ENCODE data around the gene LRRC3C.

Gene LRRC3C

DNA sequence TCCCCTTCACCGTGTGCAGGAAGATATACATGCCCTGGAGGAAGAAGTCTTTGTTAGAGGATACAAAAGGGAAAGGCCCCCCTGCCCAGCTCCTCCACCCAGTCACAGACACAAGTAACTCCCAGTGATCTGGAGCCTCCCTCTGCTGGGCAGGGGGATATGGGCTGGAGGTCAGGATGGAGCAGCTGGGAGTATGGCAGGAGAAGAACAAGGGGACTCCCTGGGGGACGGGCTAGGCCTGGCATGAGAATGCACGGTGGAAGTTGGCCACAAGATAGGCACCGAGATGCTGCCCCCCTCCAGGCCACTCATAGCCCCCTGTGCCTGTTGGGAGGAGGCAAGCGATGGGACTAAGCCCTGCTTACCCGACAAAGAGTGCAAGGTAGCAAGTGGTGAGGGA, 4.3 kb upstream of the LRRC3C start (continued):
- TF ChIP-seq ZNF266 (tag by site-specific recombination; IDR thresholded peaks at IDR 0.05; ENCODE audit: low read depth) (no peak), ZNF521 (tag by site-specific recombination; IDR thresholded peaks at IDR 0.05) (no peak), ZNF394 (tag by site-specific recombination; IDR thresholded peaks at IDR 0.05; ENCODE audit: borderline replicate concordance) (no peak), ZNF670 (tag by site-specific recombination; IDR thresholded peaks at IDR 0.05; ENCODE audit: low read depth) (no peak), ZNF610 (tag by site-specific recombination; IDR thresholded peaks at IDR 0.05; ENCODE audit: borderline replicate concordance) (no peak)

DNA sequence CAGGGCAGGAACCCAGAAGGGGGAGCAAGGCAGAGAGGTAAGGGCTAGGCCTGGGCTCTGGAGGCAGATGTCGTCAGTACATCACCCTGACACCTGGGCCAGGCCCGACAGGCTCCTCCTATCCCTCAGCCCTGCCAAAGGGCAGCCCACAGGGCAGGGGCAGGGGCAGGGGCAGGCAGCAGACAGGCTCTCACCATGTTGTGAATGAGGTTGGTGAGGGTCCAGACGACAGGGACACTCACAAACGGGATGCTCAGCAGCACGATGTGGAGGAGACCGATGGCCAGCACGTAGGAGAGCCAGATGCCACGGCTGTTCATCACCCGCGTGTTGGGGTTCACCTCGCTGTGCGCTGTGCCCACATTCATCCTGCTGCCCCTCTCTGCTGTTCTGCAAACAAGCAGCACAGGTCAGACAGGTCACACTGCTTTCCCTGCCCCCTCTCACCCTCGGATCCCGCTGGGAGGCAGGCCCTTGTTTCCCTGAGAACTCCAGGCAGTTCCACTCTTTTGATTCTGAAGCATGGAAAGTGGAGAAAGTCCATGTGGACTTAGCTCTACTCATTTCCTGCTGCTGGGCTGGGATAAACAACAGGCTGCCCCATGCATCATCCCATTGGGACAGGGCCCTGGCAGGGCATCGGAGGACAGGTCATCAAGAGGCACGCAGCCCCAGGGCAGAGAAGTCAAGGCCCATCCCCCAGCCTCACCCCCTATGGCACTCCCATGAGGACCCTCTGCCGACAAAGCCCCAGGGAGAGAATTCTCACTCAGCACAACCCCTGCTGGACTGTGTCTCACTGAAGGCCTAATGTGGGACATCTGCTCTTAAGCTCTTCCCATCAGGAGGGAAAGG, 3.5 kb upstream of the LRRC3C start:
- Histone ChIP-seq H3K36me3 (ENCODE audit: control insufficient read depth in 2 of 2, insufficient read depth in 1 of 2, low read length in 2 of 2) (peaks cover 14 to 49% of the 10 kb centered on the region in 2 experiments; a peak in 2 of 3 replicates), H3K9me3 (ENCODE audit: control insufficient read depth, insufficient read depth, low read depth, low read length) (no peaks in the 10 kb centered on the region), H3K4me1 (ENCODE audit: control insufficient read depth, insufficient read depth, low read length) (peaks cover 16% of the 10 kb centered on the region), H3K27ac (ENCODE audit: extremely low read depth, low read depth, low read length) (no peak overlapping the region), H3K4me3 (ENCODE audit: low read depth, low read length) (no peak overlapping the region)
- no peak for TF ChIP-seq BCL11B (tag by site-specific recombination; IDR thresholded peaks at IDR 0.05; ENCODE audit: low read depth)
- TF ChIP-seq ZIC2 (tag by site-specific recombination; IDR thresholded peaks at IDR 0.05): peak; percentile 50; the same call in 1 of the 2 replicates
- TF ChIP-seq PRDM1 (tag by site-specific recombination; IDR thresholded peaks at IDR 0.05): peak; percentile 44; the same call in 1 of the 2 replicates
- POLR2A ChIA-PET: no interaction called here
- CTCF ChIA-PET: interaction anchor here (1.6 kb wide), 1 partner anchor 15 kb away, joined by 6 read pairs; no protein-coding TSS in a partner anchor

DNA sequence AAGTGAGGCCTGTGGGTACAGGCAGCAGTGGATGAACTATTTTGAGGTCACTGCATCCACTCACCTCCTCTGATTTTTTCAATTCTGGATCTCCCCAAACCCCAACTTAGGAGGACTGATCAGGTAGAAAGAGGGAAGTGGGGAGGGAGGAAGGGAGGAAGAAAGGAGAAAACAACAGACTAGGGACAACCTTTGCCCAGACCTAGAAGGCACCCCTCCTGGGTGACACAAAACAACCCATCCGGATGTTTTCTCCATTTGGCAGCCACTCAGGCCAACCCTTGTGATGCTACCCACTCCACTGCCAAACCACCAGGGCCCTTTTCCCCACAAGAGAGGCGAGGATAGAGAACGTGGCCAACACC, 2.9 kb upstream of the LRRC3C start:
- H3K36me3 ChIP-seq (ENCODE audit: control insufficient read depth in 2 of 2, insufficient read depth in 1 of 2, low read length in 2 of 2): peaks cover 14 to 45% of the 10 kb centered on the region in 2 experiments; a peak in 2 of 3 replicates
- H3K9me3 ChIP-seq (ENCODE audit: control insufficient read depth, insufficient read depth, low read depth, low read length): no peaks in the 10 kb centered on the region
- H3K4me1 ChIP-seq (ENCODE audit: control insufficient read depth, insufficient read depth, low read length): peaks cover 18% of the 10 kb centered on the region
- ChIA-PET POLR2A (interaction anchor here (1.6 kb wide), 1 partner anchor 185 kb away, joined by 4 read pairs; no protein-coding TSS in a partner anchor), CTCF (interaction anchor here (1.6 kb wide), 1 partner anchor 15 kb away, joined by 6 read pairs; no protein-coding TSS in a partner anchor)
- no peak overlapping the region for H3K4me3 ChIP-seq (ENCODE audit: low read depth, low read length)
- H3K27ac ChIP-seq (ENCODE audit: extremely low read depth, low read depth, low read length): no peak overlapping the region
- TF ChIP-seq TCF7L2 (IDR thresholded peaks at IDR 0.05; ENCODE audit: borderline replicate concordance, low read depth, low read length): no peak
- TF ChIP-seq ZBTB17 (tag by site-specific recombination; IDR thresholded peaks at IDR 0.05): no peak
- no peak for TF ChIP-seq ZNF701 (tag by site-specific recombination; IDR thresholded peaks at IDR 0.05)
- TF ChIP-seq, protein P1, sequence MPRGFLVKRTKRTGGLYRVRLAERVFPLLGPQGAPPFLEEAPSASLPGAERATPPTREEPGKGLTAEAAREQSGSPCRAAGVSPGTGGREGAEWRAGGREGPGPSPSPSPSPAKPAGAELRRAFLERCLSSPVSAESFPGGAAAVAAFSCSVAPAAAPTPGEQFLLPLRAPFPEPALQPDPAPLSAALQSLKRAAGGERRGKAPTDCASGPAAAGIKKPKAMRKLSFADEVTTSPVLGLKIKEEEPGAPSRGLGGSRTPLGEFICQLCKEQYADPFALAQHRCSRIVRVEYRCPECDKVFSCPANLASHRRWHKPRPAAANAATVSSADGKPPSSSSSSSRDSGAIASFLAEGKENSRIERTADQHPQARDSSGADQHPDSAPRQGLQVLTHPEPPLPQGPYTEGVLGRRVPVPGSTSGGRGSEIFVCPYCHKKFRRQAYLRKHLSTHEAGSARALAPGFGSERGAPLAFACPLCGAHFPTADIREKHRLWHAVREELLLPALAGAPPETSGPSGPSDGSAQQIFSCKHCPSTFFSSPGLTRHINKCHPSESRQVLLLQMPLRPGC (tag by site-specific recombination; IDR thresholded peaks at IDR 0.05): no peak
- TF ChIP-seq ZNF223 (tag by site-specific recombination; IDR thresholded peaks at IDR 0.05): no peak
- no peak for TF ChIP-seq ZNF776 (tag by site-specific recombination; IDR thresholded peaks at IDR 0.05; ENCODE audit: borderline replicate concordance)
- no peak for TF ChIP-seq ZNF626 (tag by site-specific recombination; IDR thresholded peaks at IDR 0.05)
- TF ChIP-seq, protein P2, sequence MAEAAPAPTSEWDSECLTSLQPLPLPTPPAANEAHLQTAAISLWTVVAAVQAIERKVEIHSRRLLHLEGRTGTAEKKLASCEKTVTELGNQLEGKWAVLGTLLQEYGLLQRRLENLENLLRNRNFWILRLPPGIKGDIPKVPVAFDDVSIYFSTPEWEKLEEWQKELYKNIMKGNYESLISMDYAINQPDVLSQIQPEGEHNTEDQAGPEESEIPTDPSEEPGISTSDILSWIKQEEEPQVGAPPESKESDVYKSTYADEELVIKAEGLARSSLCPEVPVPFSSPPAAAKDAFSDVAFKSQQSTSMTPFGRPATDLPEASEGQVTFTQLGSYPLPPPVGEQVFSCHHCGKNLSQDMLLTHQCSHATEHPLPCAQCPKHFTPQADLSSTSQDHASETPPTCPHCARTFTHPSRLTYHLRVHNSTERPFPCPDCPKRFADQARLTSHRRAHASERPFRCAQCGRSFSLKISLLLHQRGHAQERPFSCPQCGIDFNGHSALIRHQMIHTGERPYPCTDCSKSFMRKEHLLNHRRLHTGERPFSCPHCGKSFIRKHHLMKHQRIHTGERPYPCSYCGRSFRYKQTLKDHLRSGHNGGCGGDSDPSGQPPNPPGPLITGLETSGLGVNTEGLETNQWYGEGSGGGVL (tag by site-specific recombination; IDR thresholded peaks at IDR 0.05): no peak
- no peak for TF ChIP-seq ZNF654 (tag by site-specific recombination; IDR thresholded peaks at IDR 0.05; ENCODE audit: low read depth)
- no peak for TF ChIP-seq ZNF747 (tag by site-specific recombination; IDR thresholded peaks at IDR 0.05)
- TF ChIP-seq ZNF792 (tag by site-specific recombination; IDR thresholded peaks at IDR 0.05): no peak
- no peak for TF ChIP-seq ZNF214 (tag by site-specific recombination; IDR thresholded peaks at IDR 0.05; ENCODE audit: borderline replicate concordance)
- TF ChIP-seq, protein P3, sequence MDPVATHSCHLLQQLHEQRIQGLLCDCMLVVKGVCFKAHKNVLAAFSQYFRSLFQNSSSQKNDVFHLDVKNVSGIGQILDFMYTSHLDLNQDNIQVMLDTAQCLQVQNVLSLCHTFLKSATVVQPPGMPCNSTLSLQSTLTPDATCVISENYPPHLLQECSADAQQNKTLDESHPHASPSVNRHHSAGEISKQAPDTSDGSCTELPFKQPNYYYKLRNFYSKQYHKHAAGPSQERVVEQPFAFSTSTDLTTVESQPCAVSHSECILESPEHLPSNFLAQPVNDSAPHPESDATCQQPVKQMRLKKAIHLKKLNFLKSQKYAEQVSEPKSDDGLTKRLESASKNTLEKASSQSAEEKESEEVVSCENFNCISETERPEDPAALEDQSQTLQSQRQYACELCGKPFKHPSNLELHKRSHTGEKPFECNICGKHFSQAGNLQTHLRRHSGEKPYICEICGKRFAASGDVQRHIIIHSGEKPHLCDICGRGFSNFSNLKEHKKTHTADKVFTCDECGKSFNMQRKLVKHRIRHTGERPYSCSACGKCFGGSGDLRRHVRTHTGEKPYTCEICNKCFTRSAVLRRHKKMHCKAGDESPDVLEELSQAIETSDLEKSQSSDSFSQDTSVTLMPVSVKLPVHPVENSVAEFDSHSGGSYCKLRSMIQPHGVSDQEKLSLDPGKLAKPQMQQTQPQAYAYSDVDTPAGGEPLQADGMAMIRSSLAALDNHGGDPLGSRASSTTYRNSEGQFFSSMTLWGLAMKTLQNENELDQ (tag by site-specific recombination; IDR thresholded peaks at IDR 0.05; ENCODE audit: low read depth): no peak
- TF ChIP-seq, protein P4, sequence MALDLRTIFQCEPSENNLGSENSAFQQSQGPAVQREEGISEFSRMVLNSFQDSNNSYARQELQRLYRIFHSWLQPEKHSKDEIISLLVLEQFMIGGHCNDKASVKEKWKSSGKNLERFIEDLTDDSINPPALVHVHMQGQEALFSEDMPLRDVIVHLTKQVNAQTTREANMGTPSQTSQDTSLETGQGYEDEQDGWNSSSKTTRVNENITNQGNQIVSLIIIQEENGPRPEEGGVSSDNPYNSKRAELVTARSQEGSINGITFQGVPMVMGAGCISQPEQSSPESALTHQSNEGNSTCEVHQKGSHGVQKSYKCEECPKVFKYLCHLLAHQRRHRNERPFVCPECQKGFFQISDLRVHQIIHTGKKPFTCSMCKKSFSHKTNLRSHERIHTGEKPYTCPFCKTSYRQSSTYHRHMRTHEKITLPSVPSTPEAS (tag by site-specific recombination; IDR thresholded peaks at IDR 0.05): no peak
- TF ChIP-seq ZNF585B (tag by site-specific recombination; IDR thresholded peaks at IDR 0.05): no peak
- no peak for TF ChIP-seq FEZF1 (tag by site-specific recombination; IDR thresholded peaks at IDR 0.05)
